ENCODE measurements around the gene HELZ. TPM values are rescaled to one million over a fixed set of nuclear protein-coding genes. Genes with fewer than 3 reads are reported as not detected.

HELZ gene
- total RNA-seq, 1 donor from 2014 or later, result 53.4 TPM

- peaks cover 57% of the 10 kb centered on the region for H4K20me1 ChIP-seq (ENCODE audit: insufficient read depth, low read length)
- peak; percentile 57 for DNase-seq (ENCODE audit: low read depth)
- H3K9me3 ChIP-seq (ENCODE audit: insufficient read depth, low read depth, low read length), result no peaks in the 10 kb centered on the region
- H2AFZ ChIP-seq (ENCODE audit: low read depth, low read length), result no peak overlapping the region
- H3K27ac Mint-ChIP-seq (ENCODE audit: unreplicated experiment), result peak overlapping the region; percentile 1
- H3K4me3 Mint-ChIP-seq (ENCODE audit: unreplicated experiment), result no peak overlapping the region
- no peak overlapping the region for H3K9ac ChIP-seq (ENCODE audit: low read length)
- no peak for FAIRE-seq
- H3K27ac ChIP-seq (ENCODE audit: low read depth, low read length), result no peak overlapping the region
- H3K36me3 Mint-ChIP-seq (ENCODE audit: low read depth, unreplicated experiment), result peaks cover 10% of the 10 kb centered on the region
- H3K9me3 Mint-ChIP-seq (ENCODE audit: unreplicated experiment), result peaks cover 2% of the 10 kb centered on the region
- H3K4me3 ChIP-seq (ENCODE audit: insufficient read depth, low read depth, low read length), result no peak overlapping the region
- no peak overlapping the region for H3K4me2 ChIP-seq (ENCODE audit: low read length)
- no peaks in the 10 kb centered on the region for H3K27me3 Mint-ChIP-seq (ENCODE audit: low read depth, unreplicated experiment)
- TF ChIP-seq EZH2 (IDR thresholded peaks at IDR 0.05; ENCODE audit: insufficient read depth, low read length), result no peak
- no peak for TF ChIP-seq CTCF (IDR thresholded peaks at IDR 0.05; ENCODE audit: insufficient read depth, low read depth, low read length)
- peaks cover 5% of the 10 kb centered on the region for H3K4me1 ChIP-seq (ENCODE audit: insufficient read depth, low read length)
- H3K79me2 ChIP-seq (ENCODE audit: insufficient read depth, low read length), result peaks cover 55% of the 10 kb centered on the region
- no peaks in the 10 kb centered on the region for H3K27me3 ChIP-seq (ENCODE audit: insufficient read depth, low read length)
- peaks cover 25% of the 10 kb centered on the region for H3K4me1 Mint-ChIP-seq (ENCODE audit: low read depth, unreplicated experiment)
- H3K36me3 ChIP-seq (ENCODE audit: insufficient read depth, low read length), result peaks cover 16% of the 10 kb centered on the region
Observed at GRCh38 chr17:67218385-67218950, 26.5 kb downstream of the HELZ start.

- no peak overlapping the region for H3K27ac Mint-ChIP-seq (ENCODE audit: unreplicated experiment)
- Histone ChIP-seq H3K4me3 (ENCODE audit: insufficient read depth, low read depth, low read length) (no peak overlapping the region), H2AFZ (ENCODE audit: low read depth, low read length) (no peak overlapping the region), H3K79me2 (ENCODE audit: insufficient read depth, low read length) (peaks cover 49% of the 10 kb centered on the region), H3K9me3 (ENCODE audit: insufficient read depth, low read depth, low read length) (no peaks in the 10 kb centered on the region), H3K36me3 (ENCODE audit: insufficient read depth, low read length) (peaks cover 16% of the 10 kb centered on the region), H3K27me3 (ENCODE audit: insufficient read depth, low read length) (no peaks in the 10 kb centered on the region), H3K27ac (ENCODE audit: low read depth, low read length) (no peak overlapping the region), H4K20me1 (ENCODE audit: insufficient read depth, low read length) (peaks cover 53% of the 10 kb centered on the region), H3K4me2 (ENCODE audit: low read length) (no peak overlapping the region), H3K4me1 (ENCODE audit: insufficient read depth, low read length) (peaks cover 8% of the 10 kb centered on the region), H3K9ac (ENCODE audit: low read length) (no peak overlapping the region)
- peaks cover 6% of the 10 kb centered on the region for H3K36me3 Mint-ChIP-seq (ENCODE audit: low read depth, unreplicated experiment)
- TF ChIP-seq EZH2 (IDR thresholded peaks at IDR 0.05; ENCODE audit: insufficient read depth, low read length) (no peak), CTCF (IDR thresholded peaks at IDR 0.05; ENCODE audit: insufficient read depth, low read depth, low read length) (no peak)
- H3K4me3 Mint-ChIP-seq (ENCODE audit: unreplicated experiment), result no peak overlapping the region
- FAIRE-seq, result no peak
- peaks cover 2% of the 10 kb centered on the region for H3K9me3 Mint-ChIP-seq (ENCODE audit: unreplicated experiment)
- no peak for DNase-seq (ENCODE audit: low read depth)
- no peaks in the 10 kb centered on the region for H3K27me3 Mint-ChIP-seq (ENCODE audit: low read depth, unreplicated experiment)
- peaks cover 33% of the 10 kb centered on the region for H3K4me1 Mint-ChIP-seq (ENCODE audit: low read depth, unreplicated experiment)
Observed at GRCh38 chr17:67217446-67217845, 27.6 kb downstream of the HELZ start.

- no peak for TF ChIP-seq EZH2 (IDR thresholded peaks at IDR 0.05; ENCODE audit: insufficient read depth, low read length)
- TF ChIP-seq CTCF (IDR thresholded peaks at IDR 0.05; ENCODE audit: insufficient read depth, low read depth, low read length), result no peak
- no peaks in the 10 kb centered on the region for H3K27me3 ChIP-seq (ENCODE audit: insufficient read depth, low read length)
- Mint-ChIP-seq H3K4me3 (ENCODE audit: unreplicated experiment) (no peak overlapping the region), H3K9me3 (ENCODE audit: unreplicated experiment) (peaks cover 2% of the 10 kb centered on the region), H3K27ac (ENCODE audit: unreplicated experiment) (no peak overlapping the region), H3K27me3 (ENCODE audit: low read depth, unreplicated experiment) (no peaks in the 10 kb centered on the region), H3K4me1 (ENCODE audit: low read depth, unreplicated experiment) (peaks cover 35% of the 10 kb centered on the region), H3K36me3 (ENCODE audit: low read depth, unreplicated experiment) (peaks cover 6% of the 10 kb centered on the region)
- H2AFZ ChIP-seq (ENCODE audit: low read depth, low read length), result no peak overlapping the region
- H3K27ac ChIP-seq (ENCODE audit: low read depth, low read length), result no peak overlapping the region
- peaks cover 48% of the 10 kb centered on the region for H4K20me1 ChIP-seq (ENCODE audit: insufficient read depth, low read length)
- peaks cover 44% of the 10 kb centered on the region for H3K79me2 ChIP-seq (ENCODE audit: insufficient read depth, low read length)
- no peak overlapping the region for H3K4me2 ChIP-seq (ENCODE audit: low read length)
- peaks cover 8% of the 10 kb centered on the region for H3K4me1 ChIP-seq (ENCODE audit: insufficient read depth, low read length)
- H3K4me3 ChIP-seq (ENCODE audit: insufficient read depth, low read depth, low read length), result no peak overlapping the region
- FAIRE-seq (no peak), DNase-seq (ENCODE audit: low read depth) (no peak)
- H3K9me3 ChIP-seq (ENCODE audit: insufficient read depth, low read depth, low read length), result no peaks in the 10 kb centered on the region
- peaks cover 16% of the 10 kb centered on the region for H3K36me3 ChIP-seq (ENCODE audit: insufficient read depth, low read length)
- no peak overlapping the region for H3K9ac ChIP-seq (ENCODE audit: low read length)
Observed at GRCh38 chr17:67216578-67217320, 28.2 kb downstream of the HELZ start.
